HepG2 (cell line): Measurements from ENCODE around the gene RIMS3. TPM values are rescaled to one million over a fixed set of nuclear protein-coding genes. Genes with fewer than 3 reads are reported as not detected.

Source experiments
- ARID2 ChIP-seq: sonication (generic); formaldehyde crosslinking; IDR thresholded peaks from 2 replicates; pipeline ENCODE4 v1.8.1; 2022; ENCODE audit warnings: mild to moderate bottlenecking, missing genetic modification reagents, borderline replicate concordance
- ATRX ChIP-seq: sonication (generic); formaldehyde crosslinking; IDR thresholded peaks from 2 replicates; pipeline ENCODE4 v1.4.0; 2020; ENCODE audit warnings: missing genetic modification reagents, borderline replicate concordance
- DR1 ChIP-seq: sonication (generic); formaldehyde crosslinking; IDR thresholded peaks from 2 replicates; pipeline ENCODE4 v1.8.0; 2021; ENCODE audit warnings: mild to moderate bottlenecking, missing genetic modification reagents, inconsistent platforms
- KAT8 ChIP-seq: IDR thresholded peaks from 2 replicates; pipeline ENCODE4 v1.6.1; 2016; ENCODE audit warnings: missing genetic modification reagents, missing compliant biosample characterization
- MXI1 ChIP-seq: IDR thresholded peaks from 3 replicates; pipeline ENCODE4 v1.6.1; 2012; ENCODE audit warnings: low read depth, low read length, inconsistent platforms, borderline replicate concordance
- NFAT5 ChIP-seq: sonication (generic); formaldehyde crosslinking; IDR thresholded peaks from 2 replicates; pipeline ENCODE4 v1.4.0; 2020; ENCODE audit warnings: missing genetic modification reagents
- PCBP2 ChIP-seq: fragments of 200-400 bp; formaldehyde crosslinking; optimal IDR thresholded peaks from 2 replicates; pipeline ENCODE3; 2018; ENCODE audit warnings: low read length, low read depth; ENCODE audit not compliant: poor library complexity, severe bottlenecking
- PHF21A ChIP-seq: sonication (generic); formaldehyde crosslinking; IDR thresholded peaks from 2 replicates; pipeline ENCODE4 v1.5.0; 2020; ENCODE audit warnings: mild to moderate bottlenecking, missing genetic modification reagents
- SP5 ChIP-seq: IDR thresholded peaks from 2 replicates; pipeline ENCODE4 v1.6.1; 2016; ENCODE audit warnings: low read depth, borderline replicate concordance
- TBX3 ChIP-seq: fragments of 450-650 bp; IDR thresholded peaks from 2 replicates; pipeline ENCODE4 v1.6.1; 2017; ENCODE audit warnings: antibody characterized with exemption, mild to moderate bottlenecking, inconsistent platforms, borderline replicate concordance
- TRIM24 ChIP-seq: sonication (generic); formaldehyde crosslinking; IDR thresholded peaks from 2 replicates; pipeline ENCODE4 v1.8.0; 2022; ENCODE audit warnings: mild to moderate bottlenecking, missing genetic modification reagents
- ZGPAT ChIP-seq: IDR thresholded peaks from 2 replicates; pipeline ENCODE4 v1.6.1; 2016; ENCODE audit warnings: mild to moderate bottlenecking
- ZNF775 ChIP-seq: sonication (generic); formaldehyde crosslinking; IDR thresholded peaks from 2 replicates; pipeline ENCODE4 v1.4.0; 2020; ENCODE audit warnings: missing genetic modification reagents, mild to moderate bottlenecking, moderate library complexity, borderline replicate concordance
- ZNF790 ChIP-seq: sonication (generic); formaldehyde crosslinking; IDR thresholded peaks from 2 replicates; pipeline ENCODE4 v1.8.0; 2022; ENCODE audit warnings: missing genetic modification reagents, mild to moderate bottlenecking, borderline replicate concordance
- ZNF839 ChIP-seq: sonication (generic); formaldehyde crosslinking; IDR thresholded peaks from 2 replicates; pipeline ENCODE4 v1.4.0; 2020; ENCODE audit warnings: missing genetic modification reagents, mild to moderate bottlenecking, borderline replicate concordance
- polyA plus RNA-seq, 8 experiments: library from polyadenylated mRNA; depleted of rRNA in 3 of 8; stranded (reverse) in 7 of 8; unstranded in 1 of 8; fragments of >200 nt; fragmentation: Illumina TruSeq in 4 of 8; extraction: Trizol in 4 of 8; gene quantifications; 2 replicates each; pipeline versions ENCODE4 v1.2.1 to v1.2.3, GENCODE V29; 2011 to 2016; ENCODE audit warnings: low read depth in 4 of 8, missing spikeins in 1 of 8, mixed read lengths in 1 of 8; ENCODE audit not compliant: insufficient read depth in 1 of 8
- total RNA-seq, 5 experiments: library from RNA; depleted of rRNA; stranded (reverse); fragments of >200 nt; fragmentation: Illumina TruSeq; extraction: Trizol; gene quantifications; 2 replicates each; pipeline ENCODE4 v1.2.3, GENCODE V29; 2016; ENCODE audit warnings: low read depth in 1 of 5
- TF ChIP-seq, protein P1 (sequence below): sonication (generic); formaldehyde crosslinking; IDR thresholded peaks from 2 replicates; pipeline ENCODE4 v1.4.0; 2020; ENCODE audit warnings: mild to moderate bottlenecking, missing genetic modification reagents
- TF ChIP-seq, protein P2 (sequence below): sonication (generic); formaldehyde crosslinking; IDR thresholded peaks from 2 replicates; pipeline ENCODE4 v1.4.0; 2020; ENCODE audit warnings: mild to moderate bottlenecking, missing genetic modification reagents
- TF ChIP-seq, protein P3 (sequence below), 2 experiments: fragments of 450-650 bp in 1 of 2; sonication (generic) in 1 of 2; formaldehyde crosslinking; IDR thresholded peaks; 2 replicates each; pipeline versions ENCODE4 v1.5.0 to v1.8.0; 2020 to 2022; ENCODE audit warnings: mild to moderate bottlenecking in 1 of 2, missing genetic modification reagents in 1 of 2

Gene RIMS3
- total and polyA plus RNA-seq, 2 of the 13 experiments (the other 11 are each of a cell fraction or from before 2014, with no cell fraction given): 2.1 to 5.4 TPM

DNA sequence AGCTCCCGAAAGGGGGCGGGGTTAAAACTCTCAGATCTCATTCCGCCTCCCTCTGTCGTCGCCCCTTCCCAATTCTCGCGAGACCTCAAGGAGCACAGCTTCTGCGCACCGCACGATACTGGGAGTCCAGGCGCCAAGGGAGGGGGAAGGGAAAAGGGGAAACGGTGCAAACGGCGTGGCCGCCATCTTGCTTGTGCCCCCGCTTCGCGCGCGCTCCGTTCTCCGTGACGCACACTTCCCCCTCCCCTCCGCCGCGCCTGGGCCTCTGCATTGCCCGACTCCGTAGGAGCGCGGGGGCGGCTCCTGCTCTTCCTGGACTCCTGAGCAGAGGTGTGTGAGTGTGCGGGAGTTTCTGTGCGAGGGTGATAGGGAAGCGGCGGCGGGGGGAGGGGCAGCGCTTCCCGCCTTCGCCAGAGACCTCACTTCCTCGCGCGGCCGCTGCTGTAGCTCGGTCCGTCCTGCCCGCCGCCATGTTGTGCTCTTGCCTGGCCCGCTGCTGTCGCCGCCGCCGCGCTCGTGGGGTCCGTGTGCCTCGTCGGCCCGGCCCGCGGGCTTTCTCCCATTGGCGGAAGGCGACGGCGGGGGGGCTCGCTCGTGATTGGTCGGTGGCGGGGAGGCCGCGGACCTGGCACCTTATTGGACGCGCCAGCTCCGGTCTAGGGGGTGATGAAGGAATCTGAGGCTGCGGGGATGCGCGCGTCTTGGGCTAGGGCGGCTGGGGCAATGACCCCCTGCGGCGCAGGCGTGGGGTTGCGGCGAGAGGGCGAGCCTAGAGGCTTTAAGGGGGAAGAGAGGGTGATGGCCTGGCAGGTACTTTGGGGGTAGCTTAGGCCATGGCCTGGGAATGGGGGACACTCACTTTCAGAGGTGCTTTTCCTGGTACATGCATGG, 26.3 kb upstream of the RIMS3 start, which contains the start of gene NFYC (continued):
- 0 out of 2 replicates have a peak, but pooled peaks have one; percentile 43 for TF ChIP-seq ARID2 (CRISPR knock-in tag)
- TF ChIP-seq MXI1: peak; percentile 65; the same call in 1 of the 3 replicates
- TF ChIP-seq ATRX (CRISPR knock-in tag): no peak
- TF ChIP-seq PHF21A (CRISPR knock-in tag): peak; percentile 69
- TF ChIP-seq ZNF839 (CRISPR knock-in tag): no peak
- TF ChIP-seq, protein P1, sequence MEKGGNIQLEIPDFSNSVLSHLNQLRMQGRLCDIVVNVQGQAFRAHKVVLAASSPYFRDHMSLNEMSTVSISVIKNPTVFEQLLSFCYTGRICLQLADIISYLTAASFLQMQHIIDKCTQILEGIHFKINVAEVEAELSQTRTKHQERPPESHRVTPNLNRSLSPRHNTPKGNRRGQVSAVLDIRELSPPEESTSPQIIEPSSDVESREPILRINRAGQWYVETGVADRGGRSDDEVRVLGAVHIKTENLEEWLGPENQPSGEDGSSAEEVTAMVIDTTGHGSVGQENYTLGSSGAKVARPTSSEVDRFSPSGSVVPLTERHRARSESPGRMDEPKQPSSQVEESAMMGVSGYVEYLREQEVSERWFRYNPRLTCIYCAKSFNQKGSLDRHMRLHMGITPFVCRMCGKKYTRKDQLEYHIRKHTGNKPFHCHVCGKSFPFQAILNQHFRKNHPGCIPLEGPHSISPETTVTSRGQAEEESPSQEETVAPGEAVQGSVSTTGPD (CRISPR knock-in tag): no peak
- TF ChIP-seq, protein P2, sequence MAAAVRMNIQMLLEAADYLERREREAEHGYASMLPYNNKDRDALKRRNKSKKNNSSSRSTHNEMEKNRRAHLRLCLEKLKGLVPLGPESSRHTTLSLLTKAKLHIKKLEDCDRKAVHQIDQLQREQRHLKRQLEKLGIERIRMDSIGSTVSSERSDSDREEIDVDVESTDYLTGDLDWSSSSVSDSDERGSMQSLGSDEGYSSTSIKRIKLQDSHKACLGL (CRISPR knock-in tag): peak; percentile 71; the same call in 1 of the 2 replicates
- peak; percentile 59; the same call in 1 of the 2 replicates for TF ChIP-seq DR1 (CRISPR knock-in tag)
- TF ChIP-seq ZNF775: no peak
- peak; percentile 83 for TF ChIP-seq KAT8 (CRISPR knock-in tag)
- peak; percentile 38; the same call in 1 of the 2 replicates for TF ChIP-seq TBX3
- no peak for TF ChIP-seq SP5 (CRISPR knock-in tag)
- no peak; the same call in 1 of the 2 replicates for TF ChIP-seq NFAT5
- TF ChIP-seq TRIM24 (CRISPR knock-in tag): no peak
- TF ChIP-seq ZNF790: peak; percentile 95
- peak; percentile 97 for TF ChIP-seq ZGPAT
- TF ChIP-seq PCBP2: peak; percentile 45
- TF ChIP-seq, protein P3, sequence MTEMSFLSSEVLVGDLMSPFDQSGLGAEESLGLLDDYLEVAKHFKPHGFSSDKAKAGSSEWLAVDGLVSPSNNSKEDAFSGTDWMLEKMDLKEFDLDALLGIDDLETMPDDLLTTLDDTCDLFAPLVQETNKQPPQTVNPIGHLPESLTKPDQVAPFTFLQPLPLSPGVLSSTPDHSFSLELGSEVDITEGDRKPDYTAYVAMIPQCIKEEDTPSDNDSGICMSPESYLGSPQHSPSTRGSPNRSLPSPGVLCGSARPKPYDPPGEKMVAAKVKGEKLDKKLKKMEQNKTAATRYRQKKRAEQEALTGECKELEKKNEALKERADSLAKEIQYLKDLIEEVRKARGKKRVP (CRISPR knock-in tag; IDR thresholded peaks at IDR 0.05): peak in 1 of 2 experiments; percentile 7; a peak in 1 of 4 replicates
